Measurements from ENCODE around the gene KRT38.

The KRT38 gene

DNA sequence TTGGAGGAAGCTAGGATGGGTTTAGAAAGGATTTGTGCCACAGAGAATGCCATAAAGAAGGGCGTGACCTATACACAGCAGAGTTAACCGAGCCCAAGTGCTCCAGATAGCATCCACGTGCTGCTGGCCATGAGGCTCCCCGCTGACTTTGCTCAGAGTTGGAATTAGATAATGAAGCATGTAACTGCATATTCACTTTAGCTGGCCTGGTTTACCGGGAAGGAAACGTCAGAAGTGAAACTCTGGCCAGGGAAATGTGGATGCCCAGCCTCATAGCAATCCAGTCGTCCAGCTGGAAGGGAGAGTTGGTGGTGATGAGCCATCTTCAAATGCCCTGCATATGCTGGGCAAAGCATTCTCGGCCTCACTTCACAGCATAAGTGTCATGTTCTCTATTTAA is 34.1 kb upstream of the KRT38 start:
- CTCF ChIA-PET: no interaction called here
- Histone ChIP-seq H3K27ac (ENCODE audit: insufficient read depth in 1 of 2, low read depth in 1 of 2, low read length in 2 of 2, poor library complexity in 1 of 2, severe bottlenecking in 2 of 2) (no peak overlapping the region), H3K4me1 (ENCODE audit: control extremely low read depth in 1 of 4, control insufficient read depth in 4 of 4, insufficient read depth in 4 of 4, low read length in 3 of 4) (no peaks in the 10 kb centered on the region), H3K9me3 (ENCODE audit: control extremely low read depth in 1 of 5, control insufficient read depth in 4 of 5, insufficient read depth in 2 of 5, low read depth in 1 of 5, low read length in 4 of 5) (peaks cover 0 to 15% (median 4%) of the 10 kb centered on the region in 5 experiments), H3K4me3 (ENCODE audit: control insufficient read depth in 1 of 7, extremely low read depth in 1 of 7, insufficient read depth in 4 of 7, low read depth in 2 of 7, low read length in 6 of 7) (no peak overlapping the region), H3K27me3 (replicated peaks in 2 of 5; ENCODE audit: control insufficient read depth in 4 of 5, insufficient read depth in 5 of 5, low read length in 4 of 5) (peaks cover 0 to 1% (median 0%) of the 10 kb centered on the region in 5 experiments), H3K36me3 (ENCODE audit: control insufficient read depth in 4 of 4, insufficient read depth in 4 of 4, low read length in 3 of 4) (no peaks in the 10 kb centered on the region)
- POLR2A ChIA-PET: no interaction called here
- WGBS (ENCODE audit: insufficient coverage): 82% methylated on average over 7 of the region's 8 CpGs
- no peak for DNase-seq

DNA sequence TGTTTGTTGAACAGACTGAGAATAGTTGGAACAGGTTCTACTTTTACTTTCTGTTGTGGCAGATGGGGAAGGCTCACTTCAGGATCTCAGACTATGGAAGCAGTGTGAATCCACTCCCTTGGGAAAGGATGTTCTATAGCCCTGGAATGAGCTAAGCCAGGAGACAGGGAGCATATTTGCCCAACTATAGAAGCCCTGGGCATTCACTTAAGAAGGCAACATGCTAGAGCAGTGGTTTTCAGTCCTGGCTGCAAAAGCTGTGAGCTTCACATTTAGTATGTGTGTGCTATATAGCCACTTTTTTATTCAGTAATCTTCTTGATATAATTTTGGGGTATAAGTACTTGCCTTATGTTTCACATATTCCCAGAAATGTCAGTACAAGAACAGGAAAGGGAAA is 27.6 kb upstream of the KRT38 start:
- H3K4me3 ChIP-seq (ENCODE audit: control insufficient read depth in 1 of 7, extremely low read depth in 1 of 7, insufficient read depth in 4 of 7, low read depth in 2 of 7, low read length in 6 of 7): no peak overlapping the region
- no peaks in the 10 kb centered on the region for H3K36me3 ChIP-seq (ENCODE audit: control insufficient read depth in 4 of 4, insufficient read depth in 4 of 4, low read length in 3 of 4)
- peaks cover 0 to 6% (median 2%) of the 10 kb centered on the region in 5 experiments for H3K27me3 ChIP-seq (replicated peaks in 2 of 5; ENCODE audit: control insufficient read depth in 4 of 5, insufficient read depth in 5 of 5, low read length in 4 of 5)
- ChIA-PET POLR2A (no interaction called here), CTCF (no interaction called here)
- no peak overlapping the region for H3K27ac ChIP-seq (ENCODE audit: insufficient read depth in 1 of 2, low read depth in 1 of 2, low read length in 2 of 2, poor library complexity in 1 of 2, severe bottlenecking in 2 of 2)
- DNase-seq: no peak
- peaks cover 1 to 25% (median 11%) of the 10 kb centered on the region in 5 experiments for H3K9me3 ChIP-seq (ENCODE audit: control extremely low read depth in 1 of 5, control insufficient read depth in 4 of 5, insufficient read depth in 2 of 5, low read depth in 1 of 5, low read length in 4 of 5)
- H3K4me1 ChIP-seq (ENCODE audit: control extremely low read depth in 1 of 4, control insufficient read depth in 4 of 4, insufficient read depth in 4 of 4, low read length in 3 of 4): no peaks in the 10 kb centered on the region

DNA sequence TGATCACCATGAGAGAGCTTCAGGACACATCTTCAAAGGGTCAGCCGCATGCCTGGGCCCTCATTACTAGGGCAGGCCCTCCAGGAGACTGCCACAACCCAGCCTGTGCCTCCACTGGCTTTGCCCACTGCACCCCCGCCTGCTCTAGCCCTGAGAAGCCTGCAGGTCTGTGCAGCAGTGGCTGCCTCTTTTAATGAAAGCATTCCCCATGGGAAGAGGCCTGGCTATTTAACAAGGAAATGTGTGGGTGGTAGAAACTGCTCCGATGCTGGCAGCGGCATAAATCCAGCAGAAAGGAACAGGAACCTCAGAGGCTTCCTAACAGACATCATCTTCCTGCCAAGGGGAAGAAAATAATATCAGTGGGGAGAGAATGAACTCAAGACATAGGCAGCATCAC is 26.8 kb upstream of the KRT38 start:
- DNase-seq: no peak
- no peak overlapping the region for H3K27ac ChIP-seq (ENCODE audit: insufficient read depth in 1 of 2, low read depth in 1 of 2, low read length in 2 of 2, poor library complexity in 1 of 2, severe bottlenecking in 2 of 2)
- H3K27me3 ChIP-seq (replicated peaks in 2 of 5; ENCODE audit: control insufficient read depth in 4 of 5, insufficient read depth in 5 of 5, low read length in 4 of 5): peaks cover 0 to 6% (median 2%) of the 10 kb centered on the region in 5 experiments
- no peak overlapping the region for H3K4me3 ChIP-seq (ENCODE audit: control insufficient read depth in 1 of 7, extremely low read depth in 1 of 7, insufficient read depth in 4 of 7, low read depth in 2 of 7, low read length in 6 of 7)
- H3K36me3 ChIP-seq (ENCODE audit: control insufficient read depth in 4 of 4, insufficient read depth in 4 of 4, low read length in 3 of 4): no peaks in the 10 kb centered on the region
- CTCF ChIA-PET: no interaction called here
- WGBS (ENCODE audit: insufficient coverage): 71% methylated on average over 4 of the region's 4 CpGs
- no peaks in the 10 kb centered on the region for H3K4me1 ChIP-seq (ENCODE audit: control extremely low read depth in 1 of 4, control insufficient read depth in 4 of 4, insufficient read depth in 4 of 4, low read length in 3 of 4)
- H3K9me3 ChIP-seq (ENCODE audit: control extremely low read depth in 1 of 5, control insufficient read depth in 4 of 5, insufficient read depth in 2 of 5, low read depth in 1 of 5, low read length in 4 of 5): peaks cover 1 to 25% (median 8%) of the 10 kb centered on the region in 5 experiments
- POLR2A ChIA-PET: no interaction called here

- no peaks in the 10 kb centered on the region for H3K36me3 ChIP-seq (ENCODE audit: control insufficient read depth in 4 of 4, insufficient read depth in 4 of 4, low read length in 3 of 4)
- H3K4me1 ChIP-seq (ENCODE audit: control extremely low read depth in 1 of 4, control insufficient read depth in 4 of 4, insufficient read depth in 4 of 4, low read length in 3 of 4): no peaks in the 10 kb centered on the region
- H3K9me3 ChIP-seq (ENCODE audit: control extremely low read depth in 1 of 5, control insufficient read depth in 4 of 5, insufficient read depth in 2 of 5, low read depth in 1 of 5, low read length in 4 of 5): peaks cover 1 to 23% (median 8%) of the 10 kb centered on the region in 5 experiments
- no peak within 1 kb of the TSS for H3K27ac ChIP-seq (ENCODE audit: insufficient read depth in 1 of 2, low read depth in 1 of 2, low read length in 2 of 2, poor library complexity in 1 of 2, severe bottlenecking in 2 of 2)
- POLR2A ChIA-PET: no interaction called here
- CTCF ChIA-PET: no interaction called here
- WGBS (ENCODE audit: insufficient coverage): 99% methylated on average over 10 of the region's 14 CpGs
- H3K27me3 ChIP-seq (replicated peaks in 2 of 5; ENCODE audit: control insufficient read depth in 4 of 5, insufficient read depth in 5 of 5, low read length in 4 of 5): peaks cover 0 to 6% (median 2%) of the 10 kb centered on the region in 5 experiments
- no peak within 1 kb of the TSS for H3K4me3 ChIP-seq (ENCODE audit: control insufficient read depth in 1 of 7, extremely low read depth in 1 of 7, insufficient read depth in 4 of 7, low read depth in 2 of 7, low read length in 6 of 7)
- no peak for DNase-seq
Measured at GRCh38 chr17:41466988-41467387, 26.2 kb upstream of the KRT38 start, which contains the start of gene KRT32. KRT32 (minus strand) TSS chr17:41467386; CDS start chr17:41467325, 61 bp downstream.

GRCh38 chr17:41464682-41465081 is 23.9 kb upstream of the KRT38 start:
- 86% methylated on average over 6 of the region's 6 CpGs for whole genome bisulfite sequencing (ENCODE audit: insufficient coverage)
- ChIA-PET CTCF (interaction anchor here (0.7 kb wide), 1 partner anchor 147 kb away, joined by 3 read pairs; no protein-coding TSS in a partner anchor), POLR2A (no interaction called here)
- Histone ChIP-seq H3K36me3 (ENCODE audit: control insufficient read depth in 4 of 4, insufficient read depth in 4 of 4, low read length in 3 of 4) (no peaks in the 10 kb centered on the region), H3K27me3 (replicated peaks in 2 of 5; ENCODE audit: control insufficient read depth in 4 of 5, insufficient read depth in 5 of 5, low read length in 4 of 5) (peaks cover 0 to 6% (median 2%) of the 10 kb centered on the region in 5 experiments), H3K9me3 (ENCODE audit: control extremely low read depth in 1 of 5, control insufficient read depth in 4 of 5, insufficient read depth in 2 of 5, low read depth in 1 of 5, low read length in 4 of 5) (peaks cover 0 to 12% (median 4%) of the 10 kb centered on the region in 5 experiments), H3K4me1 (ENCODE audit: control extremely low read depth in 1 of 4, control insufficient read depth in 4 of 4, insufficient read depth in 4 of 4, low read length in 3 of 4) (no peaks in the 10 kb centered on the region), H3K27ac (ENCODE audit: insufficient read depth in 1 of 2, low read depth in 1 of 2, low read length in 2 of 2, poor library complexity in 1 of 2, severe bottlenecking in 2 of 2) (no peak overlapping the region), H3K4me3 (ENCODE audit: control insufficient read depth in 1 of 7, extremely low read depth in 1 of 7, insufficient read depth in 4 of 7, low read depth in 2 of 7, low read length in 6 of 7) (no peak overlapping the region)
- no peak for DNase-seq

GRCh38 chr17:41464173-41464572 is 23.4 kb upstream of the KRT38 start:
- H3K27me3 ChIP-seq (replicated peaks in 2 of 5; ENCODE audit: control insufficient read depth in 4 of 5, insufficient read depth in 5 of 5, low read length in 4 of 5): peaks cover 0 to 8% (median 2%) of the 10 kb centered on the region in 5 experiments
- POLR2A ChIA-PET: no interaction called here
- H3K36me3 ChIP-seq (ENCODE audit: control insufficient read depth in 4 of 4, insufficient read depth in 4 of 4, low read length in 3 of 4): no peaks in the 10 kb centered on the region
- no peaks in the 10 kb centered on the region for H3K4me1 ChIP-seq (ENCODE audit: control extremely low read depth in 1 of 4, control insufficient read depth in 4 of 4, insufficient read depth in 4 of 4, low read length in 3 of 4)
- H3K4me3 ChIP-seq (ENCODE audit: control insufficient read depth in 1 of 7, extremely low read depth in 1 of 7, insufficient read depth in 4 of 7, low read depth in 2 of 7, low read length in 6 of 7): no peak overlapping the region
- CTCF ChIA-PET: interaction anchor here (0.7 kb wide), 1 partner anchor 146 kb away, joined by 3 read pairs; no protein-coding TSS in a partner anchor
- H3K9me3 ChIP-seq (ENCODE audit: control extremely low read depth in 1 of 5, control insufficient read depth in 4 of 5, insufficient read depth in 2 of 5, low read depth in 1 of 5, low read length in 4 of 5): peaks cover 0 to 12% (median 4%) of the 10 kb centered on the region in 5 experiments
- WGBS (ENCODE audit: insufficient coverage): 95% methylated on average over 8 of the region's 11 CpGs
- no peak overlapping the region for H3K27ac ChIP-seq (ENCODE audit: insufficient read depth in 1 of 2, low read depth in 1 of 2, low read length in 2 of 2, poor library complexity in 1 of 2, severe bottlenecking in 2 of 2)
- no peak for DNase-seq

GRCh38 chr17:41463746-41464145 is 23.0 kb upstream of the KRT38 start:
- Histone ChIP-seq H3K4me3 (ENCODE audit: control insufficient read depth in 1 of 7, extremely low read depth in 1 of 7, insufficient read depth in 4 of 7, low read depth in 2 of 7, low read length in 6 of 7) (no peak overlapping the region), H3K4me1 (ENCODE audit: control extremely low read depth in 1 of 4, control insufficient read depth in 4 of 4, insufficient read depth in 4 of 4, low read length in 3 of 4) (no peaks in the 10 kb centered on the region), H3K36me3 (ENCODE audit: control insufficient read depth in 4 of 4, insufficient read depth in 4 of 4, low read length in 3 of 4) (no peaks in the 10 kb centered on the region), H3K9me3 (ENCODE audit: control extremely low read depth in 1 of 5, control insufficient read depth in 4 of 5, insufficient read depth in 2 of 5, low read depth in 1 of 5, low read length in 4 of 5) (peaks cover 0 to 12% (median 4%) of the 10 kb centered on the region in 5 experiments), H3K27ac (ENCODE audit: insufficient read depth in 1 of 2, low read depth in 1 of 2, low read length in 2 of 2, poor library complexity in 1 of 2, severe bottlenecking in 2 of 2) (no peak overlapping the region), H3K27me3 (replicated peaks in 2 of 5; ENCODE audit: control insufficient read depth in 4 of 5, insufficient read depth in 5 of 5, low read length in 4 of 5) (peaks cover 0 to 8% (median 2%) of the 10 kb centered on the region in 5 experiments)
- 96% methylated on average over 8 of the region's 8 CpGs for WGBS (ENCODE audit: insufficient coverage)
- DNase-seq: no peak
- POLR2A ChIA-PET: no interaction called here
- CTCF ChIA-PET: no interaction called here
